NT2/D1 (cell line): Measurements from ENCODE around the gene DIPK1C.

Source experiments
- DNase-seq: peaks from one replicate; pipeline ENCODE4 v3.0.0-alpha.2; 2011; ENCODE audit warnings: low read depth, low spot score
- H3K27me3 ChIP-seq: 2 replicates; pipeline ENCODE4 v1.6.0; 2011; ENCODE audit warnings: mild to moderate bottlenecking; ENCODE audit not compliant: insufficient read length, insufficient read depth
- H3K36me3 ChIP-seq: 2 replicates; pipeline ENCODE4 v1.6.1; 2011; ENCODE audit warnings: mild to moderate bottlenecking, low read length, mixed read lengths; ENCODE audit not compliant: insufficient read depth, insufficient read length
- H3K4me1 ChIP-seq: 2 replicates; pipeline ENCODE4 v1.5.1; 2011; ENCODE audit not compliant: insufficient read depth, insufficient read length
- H3K4me3 ChIP-seq: 2 replicates; pipeline ENCODE4 v1.5.1; 2011; ENCODE audit warnings: low read depth; ENCODE audit not compliant: insufficient read length
- H3K9ac ChIP-seq: 2 replicates; pipeline ENCODE4 v1.6.0; 2011; ENCODE audit warnings: low read depth; ENCODE audit not compliant: insufficient read length
- H3K9me3 ChIP-seq: 2 replicates; pipeline ENCODE4 v1.5.1; 2011; ENCODE audit warnings: mild to moderate bottlenecking, low read length; ENCODE audit not compliant: insufficient read depth
- SUZ12 ChIP-seq: IDR thresholded peaks from 2 replicates; pipeline ENCODE4 v1.6.1; 2011; ENCODE audit not compliant: insufficient read length, insufficient read depth; ENCODE audit errors: extremely low read depth
- YY1 ChIP-seq: IDR thresholded peaks from 2 replicates; pipeline ENCODE4 v1.6.1; 2011; ENCODE audit not compliant: insufficient read length, insufficient read depth
- ZNF274 ChIP-seq: IDR thresholded peaks from 2 replicates; pipeline ENCODE4 v1.6.1; 2011; ENCODE audit warnings: mild to moderate bottlenecking, low read depth, low read length

The DIPK1C gene

DNA sequence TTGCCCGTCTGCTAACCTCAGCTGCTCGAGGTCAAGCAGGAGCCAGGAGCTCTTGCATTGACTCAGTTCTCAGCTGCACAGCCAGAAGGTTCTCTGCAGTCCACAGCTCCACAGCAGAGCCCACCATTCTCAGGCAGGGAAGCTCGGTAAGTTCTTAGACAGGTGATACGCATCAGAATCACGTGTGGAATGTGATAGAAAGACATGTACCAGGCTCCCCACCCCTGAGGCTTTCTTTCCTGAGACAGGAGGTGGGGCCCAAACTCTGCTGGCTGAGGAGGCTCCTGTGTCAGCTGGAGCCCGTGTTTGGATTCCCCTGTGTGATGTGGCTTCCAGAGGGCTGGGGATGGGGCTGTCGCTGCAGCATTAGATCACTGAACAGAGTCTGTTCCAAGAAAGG, 28.0 kb downstream of the DIPK1C start:
- no peaks in the 10 kb centered on the region for H3K36me3 ChIP-seq
- H3K27me3 ChIP-seq = no peaks in the 10 kb centered on the region
- no peak for TF ChIP-seq SUZ12
- TF ChIP-seq ZNF274 = no peak
- no peak for TF ChIP-seq YY1
- H3K4me3 ChIP-seq = no peak overlapping the region
- H3K9me3 ChIP-seq = peaks cover 17% of the 10 kb centered on the region; the same call in 1 of the 2 replicates
- no peak for DNase-seq
- no peak overlapping the region for H3K9ac ChIP-seq
- no peaks in the 10 kb centered on the region for H3K4me1 ChIP-seq

DNA sequence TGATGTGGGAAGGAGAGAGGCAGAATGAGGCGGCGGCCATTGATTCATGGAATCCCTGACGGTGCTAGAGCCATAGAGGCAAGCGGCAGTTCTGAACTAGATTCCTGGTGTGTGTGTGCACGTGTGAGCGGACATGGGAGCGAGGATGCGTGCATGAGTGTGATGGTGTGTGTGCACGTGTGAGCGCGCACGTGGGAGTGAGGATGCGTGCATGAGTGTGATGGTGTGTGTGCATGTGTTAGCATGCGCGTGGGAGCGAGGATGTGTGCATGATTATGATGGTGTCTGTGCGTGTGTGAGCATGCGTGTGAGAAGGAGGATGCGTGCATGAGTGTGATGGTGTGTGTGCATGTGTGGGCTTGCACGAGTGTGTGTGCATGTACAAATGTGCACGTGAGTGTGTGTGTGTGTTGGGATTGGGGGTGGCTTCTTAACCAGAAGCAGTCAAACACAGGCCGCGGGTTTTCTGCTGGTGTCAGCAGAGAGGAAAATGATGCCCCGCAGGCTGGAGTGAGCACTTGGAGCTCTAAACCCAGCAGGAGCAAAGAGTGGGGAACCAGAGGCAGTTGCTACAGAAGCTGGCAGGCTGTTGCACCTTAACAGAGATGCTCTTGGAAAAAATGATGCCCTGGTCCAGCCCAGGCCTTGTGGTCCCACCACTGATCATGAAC, 29.5 kb downstream of the DIPK1C start:
- TF ChIP-seq SUZ12 (no peak), ZNF274 (no peak), YY1 (no peak)
- peaks cover 17% of the 10 kb centered on the region; the same call in 1 of the 2 replicates for H3K9me3 ChIP-seq
- H3K27me3 ChIP-seq = no peaks in the 10 kb centered on the region
- no peak overlapping the region for H3K9ac ChIP-seq
- H3K4me1 ChIP-seq = no peaks in the 10 kb centered on the region
- no peak overlapping the region for H3K4me3 ChIP-seq
- no peak for DNase-seq
- no peaks in the 10 kb centered on the region for H3K36me3 ChIP-seq

DNA sequence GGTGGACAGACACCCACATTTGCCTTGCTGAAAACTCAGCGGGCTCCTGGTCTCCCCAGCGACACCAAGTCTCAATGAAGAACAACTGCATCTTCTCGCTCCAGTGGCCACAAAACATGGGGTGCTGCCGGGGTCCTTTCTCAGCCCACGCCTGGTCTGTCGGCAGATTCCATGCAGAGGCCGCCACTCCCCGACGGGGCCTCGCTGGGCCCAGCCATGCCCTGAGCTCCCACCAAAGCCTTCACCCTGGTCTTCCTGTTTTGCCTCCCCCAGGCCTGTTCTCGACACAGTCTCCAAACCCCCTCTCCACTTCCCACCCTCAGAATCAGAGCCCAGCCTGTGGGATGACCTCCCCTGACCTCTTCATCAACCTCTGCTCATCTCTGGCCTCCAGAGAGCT, 31.2 kb downstream of the DIPK1C start:
- Histone ChIP-seq H3K27me3 (no peaks in the 10 kb centered on the region), H3K9ac (no peak overlapping the region), H3K4me3 (no peak overlapping the region)

DNA sequence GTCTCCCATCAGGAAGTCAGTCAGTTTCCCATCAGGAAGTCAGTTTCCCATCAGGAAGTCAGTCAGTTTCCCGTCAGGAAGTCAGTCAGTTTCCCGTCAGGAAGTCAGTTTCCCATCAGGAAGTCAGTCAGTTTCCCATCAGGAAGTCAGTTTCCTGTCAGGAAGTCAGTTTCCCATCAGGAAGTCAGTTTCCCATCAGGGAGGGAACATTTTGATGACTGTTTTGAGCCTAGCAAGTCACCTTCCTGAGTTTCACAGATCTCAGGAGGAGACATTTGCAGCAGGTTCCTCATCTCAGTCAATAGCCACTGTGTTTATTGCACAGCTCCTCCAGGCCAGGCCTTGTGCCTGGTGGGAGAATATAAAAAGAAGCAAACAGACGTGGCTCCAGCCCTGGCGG, 31.9 kb downstream of the DIPK1C start:
- no peaks in the 10 kb centered on the region for H3K27me3 ChIP-seq
- no peaks in the 10 kb centered on the region for H3K36me3 ChIP-seq
- peaks cover 17% of the 10 kb centered on the region; the same call in 1 of the 2 replicates for H3K9me3 ChIP-seq
- TF ChIP-seq ZNF274 = no peak
- TF ChIP-seq SUZ12 = no peak
- TF ChIP-seq YY1 = no peak
- H3K4me3 ChIP-seq = no peak overlapping the region
- H3K9ac ChIP-seq = no peak overlapping the region
- H3K4me1 ChIP-seq = no peaks in the 10 kb centered on the region
- no peak for DNase-seq

More for the DNA sequence above, 31.2 kb downstream of the DIPK1C start:
- TF ChIP-seq ZNF274 = no peak; the same call in 1 of the 2 replicates
- TF ChIP-seq YY1 = no peak
- no peak for TF ChIP-seq SUZ12
- H3K4me1 ChIP-seq = no peaks in the 10 kb centered on the region
- no peaks in the 10 kb centered on the region for H3K36me3 ChIP-seq
- peaks cover 17% of the 10 kb centered on the region; the same call in 1 of the 2 replicates for H3K9me3 ChIP-seq
- no peak for DNase-seq

DNA sequence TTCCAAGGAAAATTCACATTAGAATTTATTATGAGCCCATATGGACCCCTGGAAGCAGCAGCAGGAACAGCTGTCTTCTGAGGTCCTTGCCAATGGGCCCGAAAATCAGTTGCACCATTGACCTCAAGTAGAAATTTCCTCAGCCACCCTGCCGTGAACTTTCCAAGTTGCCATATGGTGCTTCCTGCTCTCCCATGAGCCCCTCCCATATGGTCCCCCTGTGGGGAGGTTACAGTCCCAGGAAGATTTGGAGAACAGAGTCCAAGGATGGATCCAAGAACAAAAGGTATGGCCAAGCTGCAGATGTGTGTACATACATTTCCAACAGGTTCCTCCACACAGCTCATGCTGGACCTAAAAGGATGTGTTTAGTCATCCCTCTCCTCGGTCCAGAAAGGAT, 34.6 kb downstream of the DIPK1C start:
- no peak for TF ChIP-seq ZNF274
- TF ChIP-seq SUZ12 = no peak
- no peak for TF ChIP-seq YY1
- peaks cover 17% of the 10 kb centered on the region; the same call in 1 of the 2 replicates for H3K9me3 ChIP-seq
- H3K9ac ChIP-seq = no peak overlapping the region
- H3K4me1 ChIP-seq = no peaks in the 10 kb centered on the region
- no peak for DNase-seq
- H3K36me3 ChIP-seq = no peaks in the 10 kb centered on the region
- H3K4me3 ChIP-seq = no peak overlapping the region
- H3K27me3 ChIP-seq = no peaks in the 10 kb centered on the region

DNA sequence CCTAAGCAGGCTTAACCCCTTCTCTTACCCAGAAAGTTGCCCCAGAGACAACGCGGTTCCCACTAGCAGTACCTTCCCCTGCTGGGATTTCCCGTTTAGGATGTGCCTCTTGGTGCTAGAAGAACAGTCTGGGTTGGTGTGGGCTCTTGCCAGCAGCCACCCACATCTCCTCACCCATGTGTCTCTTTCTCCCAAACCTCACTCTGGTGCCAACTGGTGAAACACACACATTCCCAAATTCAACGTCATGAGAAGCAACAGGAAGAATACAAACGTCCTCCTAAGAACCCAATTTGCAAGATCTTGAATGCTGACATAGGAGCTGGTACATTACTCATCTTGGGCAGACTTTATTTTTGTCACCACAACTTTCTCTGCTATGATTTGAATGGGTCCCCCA, 36.2 kb downstream of the DIPK1C start:
- H3K9me3 ChIP-seq = peaks cover 15% of the 10 kb centered on the region; the same call in 1 of the 2 replicates
- DNase-seq = no peak
- no peaks in the 10 kb centered on the region for H3K36me3 ChIP-seq
- H3K4me1 ChIP-seq = no peaks in the 10 kb centered on the region
- H3K9ac ChIP-seq = no peak overlapping the region
- H3K4me3 ChIP-seq = no peak overlapping the region
- TF ChIP-seq YY1 (no peak), SUZ12 (no peak), ZNF274 (no peak)
- no peaks in the 10 kb centered on the region for H3K27me3 ChIP-seq

DNA sequence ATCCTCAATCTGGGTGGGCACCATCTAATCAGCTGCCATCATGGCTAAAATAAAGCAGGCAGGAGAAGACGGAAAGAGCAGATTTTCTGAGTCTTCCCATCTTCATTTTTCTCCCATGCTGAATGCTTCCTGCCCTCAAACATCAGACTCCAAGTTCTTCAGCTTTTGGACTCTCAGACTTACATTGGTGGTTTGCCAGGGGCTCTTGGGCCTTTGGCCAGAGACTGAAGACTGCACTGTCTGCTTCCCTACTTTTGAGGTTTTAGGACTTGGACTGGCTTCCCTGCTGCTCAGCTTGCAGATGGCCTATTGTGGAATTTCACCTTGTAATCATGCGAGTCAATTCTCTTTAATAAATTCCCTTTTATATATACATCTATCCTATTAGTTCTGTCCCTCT, 36.6 kb downstream of the DIPK1C start:
- Histone ChIP-seq H3K36me3 (no peaks in the 10 kb centered on the region), H3K27me3 (no peaks in the 10 kb centered on the region), H3K9ac (no peak overlapping the region), H3K9me3 (peaks cover 10% of the 10 kb centered on the region; the same call in 1 of the 2 replicates), H3K4me3 (no peak overlapping the region), H3K4me1 (no peaks in the 10 kb centered on the region)
- TF ChIP-seq ZNF274 (no peak), SUZ12 (no peak), YY1 (no peak)
- DNase-seq = no peak

DNA sequence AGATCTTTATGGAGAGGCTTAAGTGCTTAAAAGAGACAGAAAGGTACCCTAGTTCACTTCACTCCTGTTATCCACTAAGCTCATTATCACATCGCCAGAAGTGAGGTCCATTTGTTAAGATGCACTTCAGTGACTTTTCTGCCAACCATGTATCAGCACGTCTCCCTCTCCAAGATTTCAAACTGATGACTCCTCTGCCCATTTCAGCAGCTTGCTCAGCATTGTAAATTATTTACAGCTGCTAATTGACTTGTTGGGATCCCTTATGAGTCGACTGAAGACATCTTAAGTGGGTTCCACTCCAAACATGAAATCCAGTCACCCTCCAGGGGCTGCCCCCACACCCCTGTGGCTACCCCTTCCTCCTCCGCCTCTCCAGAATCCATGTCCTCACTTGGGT, 37.3 kb downstream of the DIPK1C start:
- H3K9me3 ChIP-seq = 0 out of 2 replicates have a peak, but pooled peaks cover 3% of the 10 kb centered on the region
- TF ChIP-seq SUZ12 (no peak), YY1 (no peak), ZNF274 (no peak)
- H3K4me1 ChIP-seq = no peaks in the 10 kb centered on the region
- DNase-seq = no peak
- H3K36me3 ChIP-seq = no peaks in the 10 kb centered on the region
- H3K4me3 ChIP-seq = no peak overlapping the region
- no peaks in the 10 kb centered on the region for H3K27me3 ChIP-seq
- H3K9ac ChIP-seq = no peak overlapping the region
